ENCODE data around the gene PHC1.

PHC1 gene

DNA sequence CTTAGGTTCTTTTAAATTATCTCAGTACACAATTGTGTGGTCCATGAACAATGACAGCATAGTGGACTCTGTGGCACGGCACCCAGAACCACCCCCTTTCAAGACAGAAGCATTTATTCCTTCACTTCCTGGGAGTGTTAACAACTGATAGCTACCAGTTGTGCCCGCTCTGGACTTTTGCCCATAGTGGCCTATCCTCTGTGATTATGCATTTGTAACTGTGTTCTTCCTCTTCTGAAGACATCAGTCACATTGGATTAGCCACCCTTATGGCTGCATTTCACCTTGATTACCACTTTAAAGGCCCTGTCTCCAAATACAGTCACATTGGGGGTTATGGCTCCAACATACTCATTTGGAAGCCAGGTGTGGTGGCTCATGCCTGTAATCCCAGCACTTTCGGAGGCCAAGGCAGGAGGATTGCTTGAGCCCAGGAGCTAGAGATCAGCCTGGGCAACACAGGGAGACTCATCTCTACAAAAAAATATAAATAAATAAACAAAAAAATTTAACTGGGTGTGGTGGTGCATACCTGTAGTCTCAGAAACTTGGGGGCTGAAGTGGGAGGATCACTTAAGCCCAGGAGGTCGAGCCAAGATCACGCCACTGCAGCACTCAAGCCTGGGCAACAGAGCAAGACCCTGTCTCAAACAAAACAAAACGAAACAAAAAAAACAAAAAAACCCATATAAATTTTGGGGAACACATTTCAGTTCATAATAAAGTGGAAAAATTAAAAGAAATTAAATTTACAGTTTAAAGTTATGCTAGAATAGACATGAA is 27.6 kb upstream of the PHC1 start:
- TF ChIP-seq, protein P1, sequence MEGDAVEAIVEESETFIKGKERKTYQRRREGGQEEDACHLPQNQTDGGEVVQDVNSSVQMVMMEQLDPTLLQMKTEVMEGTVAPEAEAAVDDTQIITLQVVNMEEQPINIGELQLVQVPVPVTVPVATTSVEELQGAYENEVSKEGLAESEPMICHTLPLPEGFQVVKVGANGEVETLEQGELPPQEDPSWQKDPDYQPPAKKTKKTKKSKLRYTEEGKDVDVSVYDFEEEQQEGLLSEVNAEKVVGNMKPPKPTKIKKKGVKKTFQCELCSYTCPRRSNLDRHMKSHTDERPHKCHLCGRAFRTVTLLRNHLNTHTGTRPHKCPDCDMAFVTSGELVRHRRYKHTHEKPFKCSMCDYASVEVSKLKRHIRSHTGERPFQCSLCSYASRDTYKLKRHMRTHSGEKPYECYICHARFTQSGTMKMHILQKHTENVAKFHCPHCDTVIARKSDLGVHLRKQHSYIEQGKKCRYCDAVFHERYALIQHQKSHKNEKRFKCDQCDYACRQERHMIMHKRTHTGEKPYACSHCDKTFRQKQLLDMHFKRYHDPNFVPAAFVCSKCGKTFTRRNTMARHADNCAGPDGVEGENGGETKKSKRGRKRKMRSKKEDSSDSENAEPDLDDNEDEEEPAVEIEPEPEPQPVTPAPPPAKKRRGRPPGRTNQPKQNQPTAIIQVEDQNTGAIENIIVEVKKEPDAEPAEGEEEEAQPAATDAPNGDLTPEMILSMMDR (conservative IDR thresholded peaks at IDR 0.05), result no peak
- TF ChIP-seq ZFX (IDR thresholded peaks at IDR 0.05), result no peak
- H3K27ac ChIP-seq, result no peak overlapping the region

DNA sequence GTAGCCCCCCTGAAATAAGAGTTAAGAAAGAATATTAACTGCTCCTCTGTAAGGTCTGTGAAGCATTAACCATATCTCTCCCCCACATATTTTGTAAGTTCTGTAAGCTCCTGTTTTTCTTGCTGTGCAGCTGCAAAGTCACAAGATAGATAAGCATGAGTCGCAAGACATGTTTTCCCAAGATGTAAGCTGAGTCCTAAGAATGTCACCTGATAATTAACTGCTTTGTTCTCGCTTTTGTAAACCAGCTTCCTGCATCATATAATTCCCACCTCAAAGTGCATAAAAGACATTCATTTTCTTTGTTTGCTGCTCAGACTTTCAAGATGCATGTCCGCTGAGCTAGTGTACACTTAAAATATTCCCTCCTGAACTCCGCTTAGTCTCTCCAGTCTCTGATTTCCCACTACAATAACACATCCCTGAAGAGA is 27.0 kb upstream of the PHC1 start:
- TF ChIP-seq, protein P1 (conservative IDR thresholded peaks at IDR 0.05), result no peak
- TF ChIP-seq ZFX (IDR thresholded peaks at IDR 0.05), result no peak
- no peak overlapping the region for H3K27ac ChIP-seq

DNA sequence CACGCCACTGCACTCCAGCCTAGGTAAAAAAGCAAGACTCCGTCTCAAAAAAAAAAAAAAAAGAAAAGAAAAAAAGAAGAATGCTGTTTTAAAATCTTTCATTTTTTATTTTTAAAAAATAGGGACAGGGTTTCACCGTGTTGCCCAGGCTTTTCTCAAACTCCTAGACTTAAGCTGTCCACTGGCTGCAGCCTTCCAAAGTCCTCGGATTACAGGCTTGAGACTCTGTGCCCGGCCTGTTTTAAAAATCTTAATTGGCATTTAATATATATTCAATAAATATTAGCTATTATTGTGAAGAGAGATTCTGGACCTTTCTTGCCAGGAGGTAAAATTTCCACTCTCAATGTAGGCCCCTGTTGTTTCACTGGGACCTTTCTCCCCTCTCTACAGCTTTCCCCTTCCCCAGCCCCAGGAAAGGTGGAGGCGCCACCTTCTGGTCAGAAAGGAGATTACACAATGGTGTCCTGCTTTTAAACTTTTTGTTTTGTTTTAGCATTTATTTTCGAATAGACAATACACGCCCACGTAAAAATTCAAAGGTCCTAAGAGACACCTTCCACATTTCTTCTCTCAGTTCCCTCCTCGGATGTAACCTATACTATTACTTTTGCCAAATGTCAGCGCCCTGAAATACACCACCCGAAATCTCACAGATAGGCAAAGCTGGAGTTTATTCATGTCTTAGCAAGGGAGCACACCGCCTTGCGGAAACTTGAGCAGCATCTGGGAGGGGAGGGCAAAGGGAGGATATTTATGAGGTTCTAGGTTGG is 23.8 kb upstream of the PHC1 start:
- no peak overlapping the region for H3K27ac ChIP-seq
- TF ChIP-seq, protein P1 (conservative IDR thresholded peaks at IDR 0.05), result peak; percentile 95
- TF ChIP-seq ZFX (IDR thresholded peaks at IDR 0.05), result no peak

DNA sequence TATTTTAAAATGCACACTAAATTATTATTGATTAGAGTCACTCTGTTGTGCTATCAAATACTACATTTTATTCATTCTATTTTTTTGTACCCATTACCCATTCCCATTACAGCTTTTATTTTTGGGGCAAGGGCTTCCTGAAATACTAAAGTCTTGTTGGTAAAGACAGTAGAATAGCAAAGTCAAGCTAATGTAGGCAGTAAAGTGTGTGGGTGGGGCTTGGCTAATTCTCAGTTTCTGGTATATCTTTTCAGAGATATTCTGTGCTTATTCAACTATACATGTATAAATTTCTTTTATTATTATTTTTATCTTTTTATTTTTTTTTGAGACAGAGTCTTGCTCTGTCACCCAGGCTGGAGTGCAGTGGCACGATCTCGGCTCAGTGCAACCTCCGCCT is 22.3 kb upstream of the PHC1 start:
- H3K27ac ChIP-seq, result no peak overlapping the region
- TF ChIP-seq, protein P1 (conservative IDR thresholded peaks at IDR 0.05), result no peak
- no peak for TF ChIP-seq ZFX (IDR thresholded peaks at IDR 0.05)

DNA sequence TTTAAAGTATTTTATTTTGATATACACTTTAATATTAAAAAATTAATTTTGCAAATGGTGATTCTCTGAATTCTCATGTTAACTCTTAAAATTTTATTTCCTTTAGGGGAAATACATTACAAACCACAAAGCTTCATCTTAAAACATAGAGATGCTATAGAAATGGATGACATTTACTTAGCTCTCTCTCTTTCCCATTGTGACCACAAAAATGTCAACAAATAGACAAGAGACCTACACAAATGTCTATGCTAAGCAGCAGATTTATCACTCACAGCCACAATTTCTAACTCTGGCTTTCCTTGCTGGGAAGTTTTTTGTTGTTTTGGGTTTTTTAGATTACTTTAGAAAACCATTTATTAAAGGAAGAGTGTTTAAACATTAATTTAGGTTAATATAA is 19.9 kb upstream of the PHC1 start:
- no peak overlapping the region for H3K27ac ChIP-seq
- TF ChIP-seq, protein P1 (conservative IDR thresholded peaks at IDR 0.05), result no peak
- TF ChIP-seq ZFX (IDR thresholded peaks at IDR 0.05), result no peak

DNA sequence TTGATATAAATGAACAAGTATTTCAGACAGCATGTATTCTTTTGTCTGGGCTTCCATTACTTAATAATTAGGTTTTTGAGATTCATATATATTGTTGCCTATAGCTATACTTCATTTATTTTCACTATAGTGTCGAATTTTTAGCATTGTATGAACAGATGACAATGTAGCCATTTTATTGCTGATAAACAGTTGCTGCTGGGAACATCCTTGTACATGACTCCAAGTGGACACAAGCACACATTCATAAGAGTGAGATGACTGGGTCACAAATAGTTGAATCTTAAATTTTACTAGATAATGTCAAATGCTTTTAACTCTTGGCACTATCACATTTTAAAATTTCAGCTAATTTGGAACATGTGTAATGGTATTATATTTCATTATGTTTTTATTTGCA is 19.3 kb upstream of the PHC1 start:
- no peak overlapping the region for H3K27ac ChIP-seq
- TF ChIP-seq, protein P1 (conservative IDR thresholded peaks at IDR 0.05), result no peak
- TF ChIP-seq ZFX (IDR thresholded peaks at IDR 0.05), result no peak

DNA sequence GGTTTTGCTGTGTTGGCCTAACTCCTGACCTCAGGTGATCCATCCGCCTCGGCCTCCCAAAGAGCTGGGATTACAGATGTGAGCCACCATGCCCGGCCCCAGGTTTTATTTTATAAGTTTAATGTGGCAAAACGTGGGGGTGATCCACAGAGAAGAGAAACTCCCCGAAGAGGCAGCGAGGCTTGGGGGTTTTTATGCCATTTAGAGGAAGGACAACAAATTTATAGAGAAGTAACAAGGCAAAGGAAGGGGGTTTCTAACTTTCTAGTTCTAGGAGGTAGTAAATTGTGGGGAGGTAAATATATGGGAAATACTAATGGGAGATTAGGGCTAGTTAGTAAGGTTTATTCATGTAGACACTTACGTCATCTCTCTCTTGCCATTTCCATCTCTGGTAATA is 17.2 kb upstream of the PHC1 start:
- no peak overlapping the region for H3K27ac ChIP-seq
- TF ChIP-seq, protein P1 (conservative IDR thresholded peaks at IDR 0.05), result no peak
- TF ChIP-seq ZFX (IDR thresholded peaks at IDR 0.05), result no peak
